DND-41 (cell line): ENCODE measurements around the gene SCAPER.

Source experiments
- ATAC-seq: fragments of 200-7000 bp; cut with Tn5 transposase; 3 replicates; pipeline ENCODE4 v1.9.1; 2021; ENCODE audit warnings: low read depth; ENCODE audit not compliant: insufficient read depth
- DNase-seq: peaks from one replicate; pipeline ENCODE4 v3.0.0-alpha.2; 2020
- H2AFZ ChIP-seq: 2 replicates; pipeline ENCODE4 v1.6.0; 2012; ENCODE audit warnings: low read depth, low read length
- H3K27ac ChIP-seq: 2 replicates; pipeline ENCODE4 v1.5.1; 2012; ENCODE audit warnings: low read length, inconsistent platforms
- H3K27me3 ChIP-seq: fragments of 200-600 bp; sonication (generic); 2 replicates; pipeline ENCODE4 v1.6.0; 2012; ENCODE audit warnings: low read length, mild to moderate bottlenecking, inconsistent platforms; ENCODE audit not compliant: insufficient read depth, poor library complexity
- H3K36me3 ChIP-seq: 2 replicates; pipeline ENCODE4 v1.5.1; 2012; ENCODE audit warnings: low read length, inconsistent platforms; ENCODE audit not compliant: insufficient read depth
- H3K4me1 ChIP-seq: 2 replicates; pipeline ENCODE4 v1.5.1; 2012; ENCODE audit warnings: mild to moderate bottlenecking, low read length; ENCODE audit not compliant: insufficient read depth
- H3K4me2 ChIP-seq: 2 replicates; pipeline ENCODE4 v1.6.0; 2012; ENCODE audit warnings: mild to moderate bottlenecking, moderate library complexity, low read length, inconsistent platforms; ENCODE audit not compliant: insufficient read depth
- H3K4me3 ChIP-seq, 2 experiments: fragments of 200-600 bp in 1 of 2; shearing (Covaris generic) in 1 of 2; 2 replicates each; pipeline ENCODE4 v1.5.1; 2012 to 2016; ENCODE audit warnings: inconsistent platforms in 2 of 2, low read length in 2 of 2, mild to moderate bottlenecking in 2 of 2, low read depth in 1 of 2, moderate library complexity in 1 of 2
- H3K79me2 ChIP-seq: 2 replicates; pipeline ENCODE4 v1.6.0; 2012; ENCODE audit warnings: low read length, inconsistent platforms; ENCODE audit not compliant: insufficient read depth
- H3K9ac ChIP-seq: 2 replicates; pipeline ENCODE4 v1.6.0; 2012; ENCODE audit warnings: low read depth, mild to moderate bottlenecking, inconsistent platforms, low read length, moderate library complexity
- H3K9me3 ChIP-seq: 2 replicates; pipeline ENCODE4 v1.5.1; 2012; ENCODE audit warnings: low read length, moderate library complexity, mild to moderate bottlenecking, inconsistent platforms; ENCODE audit not compliant: insufficient read depth, severe bottlenecking
- H4K20me1 ChIP-seq: 2 replicates; pipeline ENCODE4 v1.6.0; 2012; ENCODE audit warnings: low read length; ENCODE audit not compliant: insufficient read depth
- EZH2 ChIP-seq: IDR thresholded peaks from 3 replicates; pipeline ENCODE4 v1.6.1; 2012; ENCODE audit warnings: borderline replicate concordance, low read depth, mild to moderate bottlenecking, moderate library complexity, low read length, inconsistent platforms; ENCODE audit not compliant: severe bottlenecking
- TF ChIP-seq, protein P1 (sequence below): IDR thresholded peaks from 2 replicates; pipeline ENCODE4 v1.5.1; 2012; ENCODE audit warnings: borderline replicate concordance, low read length, moderate library complexity, mild to moderate bottlenecking; ENCODE audit not compliant: poor library complexity, severe bottlenecking; ENCODE audit errors: extremely low read depth

Gene SCAPER

DNA sequence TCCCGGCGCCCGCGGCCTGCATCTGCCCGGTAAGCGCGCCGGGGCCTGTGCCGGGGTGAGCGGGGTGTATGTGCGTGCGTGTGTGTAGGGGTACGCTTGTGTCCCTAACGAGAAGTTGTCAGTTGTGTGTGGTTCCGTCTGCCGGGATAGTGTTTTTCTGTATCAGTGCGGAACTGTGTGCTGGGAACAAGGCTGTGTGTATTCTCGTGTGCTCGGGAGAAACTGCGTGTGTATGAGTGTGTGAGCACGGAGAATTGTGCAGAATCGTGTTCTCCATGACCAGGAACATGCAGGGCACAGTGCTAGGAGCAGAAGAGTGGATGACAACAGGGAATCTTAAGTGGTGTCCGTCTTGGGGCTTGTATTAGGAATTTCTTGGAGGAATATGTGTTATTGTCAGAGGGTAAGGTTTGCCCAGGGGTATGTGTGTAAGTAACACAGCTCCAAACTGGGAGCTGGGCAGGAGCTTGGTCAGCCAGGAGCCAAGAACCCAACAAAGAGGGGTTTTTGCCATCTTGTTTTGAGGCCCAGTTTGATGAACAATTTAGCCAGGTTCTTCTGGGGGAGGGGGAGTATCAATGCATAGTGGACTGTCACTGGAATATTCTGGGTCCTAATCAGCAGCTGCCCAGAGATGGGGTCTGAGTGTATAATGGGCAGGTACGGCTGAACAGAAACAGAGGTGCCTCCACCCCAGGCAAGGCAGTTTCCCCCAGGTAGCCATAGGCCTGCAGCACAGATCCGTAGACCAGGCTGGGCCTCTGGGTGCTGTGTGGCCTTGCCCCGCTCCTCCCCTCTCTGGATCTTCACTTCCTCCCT lies 566.4 kb downstream of the SCAPER start:
- no peaks in the 10 kb centered on the region for H3K79me2 ChIP-seq
- DNase-seq, result no peak
- ATAC-seq, result no peak
- H2AFZ ChIP-seq, result no peak overlapping the region
- no peaks in the 10 kb centered on the region for H3K4me1 ChIP-seq
- no peak overlapping the region for H3K4me3 ChIP-seq
- H3K9ac ChIP-seq, result no peak overlapping the region
- TF ChIP-seq, protein P1, sequence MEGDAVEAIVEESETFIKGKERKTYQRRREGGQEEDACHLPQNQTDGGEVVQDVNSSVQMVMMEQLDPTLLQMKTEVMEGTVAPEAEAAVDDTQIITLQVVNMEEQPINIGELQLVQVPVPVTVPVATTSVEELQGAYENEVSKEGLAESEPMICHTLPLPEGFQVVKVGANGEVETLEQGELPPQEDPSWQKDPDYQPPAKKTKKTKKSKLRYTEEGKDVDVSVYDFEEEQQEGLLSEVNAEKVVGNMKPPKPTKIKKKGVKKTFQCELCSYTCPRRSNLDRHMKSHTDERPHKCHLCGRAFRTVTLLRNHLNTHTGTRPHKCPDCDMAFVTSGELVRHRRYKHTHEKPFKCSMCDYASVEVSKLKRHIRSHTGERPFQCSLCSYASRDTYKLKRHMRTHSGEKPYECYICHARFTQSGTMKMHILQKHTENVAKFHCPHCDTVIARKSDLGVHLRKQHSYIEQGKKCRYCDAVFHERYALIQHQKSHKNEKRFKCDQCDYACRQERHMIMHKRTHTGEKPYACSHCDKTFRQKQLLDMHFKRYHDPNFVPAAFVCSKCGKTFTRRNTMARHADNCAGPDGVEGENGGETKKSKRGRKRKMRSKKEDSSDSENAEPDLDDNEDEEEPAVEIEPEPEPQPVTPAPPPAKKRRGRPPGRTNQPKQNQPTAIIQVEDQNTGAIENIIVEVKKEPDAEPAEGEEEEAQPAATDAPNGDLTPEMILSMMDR, result no peak
- TF ChIP-seq EZH2, result no peak
- H3K36me3 ChIP-seq, result no peaks in the 10 kb centered on the region
- no peaks in the 10 kb centered on the region for H4K20me1 ChIP-seq
- no peaks in the 10 kb centered on the region for H3K9me3 ChIP-seq
- peaks cover 3% of the 10 kb centered on the region for H3K27me3 ChIP-seq
- no peak overlapping the region for H3K27ac ChIP-seq
- H3K4me2 ChIP-seq, result no peak overlapping the region

DNA sequence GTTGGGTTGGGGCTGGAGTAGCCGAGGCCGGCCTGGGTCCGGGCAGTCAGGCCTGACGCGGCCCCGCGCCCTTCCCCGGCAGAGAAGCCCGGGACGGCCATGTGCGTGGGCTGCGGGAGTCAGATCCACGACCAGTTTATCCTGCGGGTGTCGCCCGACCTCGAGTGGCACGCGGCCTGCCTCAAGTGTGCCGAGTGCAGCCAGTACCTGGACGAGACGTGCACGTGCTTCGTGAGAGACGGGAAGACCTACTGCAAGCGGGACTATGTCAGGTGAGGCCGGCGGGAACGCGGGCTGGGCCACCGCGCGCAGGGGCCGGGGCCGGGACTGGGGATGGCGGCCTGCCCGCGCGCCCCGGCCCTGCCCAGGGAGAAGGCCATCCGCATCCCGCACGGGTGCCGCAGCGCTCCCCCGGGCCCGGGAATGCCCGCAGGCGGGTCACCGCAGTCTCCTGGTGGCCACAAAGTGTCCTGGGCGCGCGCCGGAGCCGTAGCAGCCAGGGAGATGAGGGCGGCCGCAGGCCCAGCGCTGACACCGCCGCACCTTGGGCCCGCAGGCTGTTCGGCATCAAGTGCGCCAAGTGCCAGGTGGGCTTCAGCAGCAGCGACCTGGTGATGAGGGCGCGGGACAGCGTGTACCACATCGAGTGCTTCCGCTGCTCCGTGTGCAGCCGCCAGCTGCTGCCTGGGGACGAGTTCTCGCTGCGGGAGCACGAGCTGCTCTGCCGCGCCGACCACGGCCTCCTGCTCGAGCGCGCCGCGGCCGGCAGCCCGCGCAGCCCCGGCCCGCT lies 567.2 kb downstream of the SCAPER start:
- Histone ChIP-seq H3K36me3 (no peaks in the 10 kb centered on the region), H3K9me3 (no peaks in the 10 kb centered on the region), H2AFZ (no peak overlapping the region), H3K79me2 (no peaks in the 10 kb centered on the region), H3K27ac (no peak overlapping the region), H3K27me3 (peaks cover 3% of the 10 kb centered on the region), H4K20me1 (no peaks in the 10 kb centered on the region), H3K4me3 (no peak overlapping the region), H3K9ac (no peak overlapping the region), H3K4me1 (no peaks in the 10 kb centered on the region), H3K4me2 (no peak overlapping the region)
- TF ChIP-seq, protein P1, result no peak
- TF ChIP-seq EZH2, result no peak
- DNase-seq (no peak), ATAC-seq (no peak)

DNA sequence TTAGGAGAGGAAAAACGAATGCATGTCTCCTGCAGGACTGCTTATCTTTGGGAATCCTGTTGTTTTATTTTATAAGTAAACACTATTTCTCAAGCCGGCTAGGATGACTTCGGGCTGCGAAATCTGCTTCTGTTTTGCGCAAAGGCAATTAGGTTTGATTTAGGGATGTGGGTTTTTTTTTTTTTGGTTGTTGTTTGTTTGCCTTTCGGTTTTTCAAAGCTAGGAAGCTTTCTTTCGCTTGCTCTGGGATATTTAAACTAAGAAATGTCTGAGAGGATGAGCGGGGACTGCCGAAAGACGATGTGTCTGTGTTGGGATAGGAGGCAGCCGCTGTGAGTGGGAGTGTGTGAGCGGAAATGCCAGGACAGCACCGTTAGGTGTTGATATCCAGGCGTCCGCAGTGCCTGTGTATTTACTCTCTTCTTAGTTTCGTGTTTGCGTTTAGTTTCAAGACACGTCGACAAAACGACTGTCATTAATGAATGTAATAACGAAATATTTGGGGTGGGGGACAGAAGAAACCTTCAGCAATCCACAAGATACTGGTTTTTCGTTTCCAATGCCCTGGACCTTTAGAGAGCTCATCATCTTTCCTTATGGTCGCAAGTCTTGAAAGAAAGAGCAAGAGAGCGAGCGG lies 568.0 kb downstream of the SCAPER start:
- Histone ChIP-seq H4K20me1 (no peaks in the 10 kb centered on the region), H3K27ac (no peak overlapping the region), H3K4me2 (no peak overlapping the region), H3K4me3 (no peak overlapping the region), H3K79me2 (no peaks in the 10 kb centered on the region), H3K36me3 (no peaks in the 10 kb centered on the region), H3K4me1 (no peaks in the 10 kb centered on the region), H3K9me3 (no peaks in the 10 kb centered on the region), H3K9ac (no peak overlapping the region), H2AFZ (no peak overlapping the region), H3K27me3 (peaks cover 3% of the 10 kb centered on the region)
- DNase-seq (no peak), ATAC-seq (no peak)
- TF ChIP-seq, protein P1, result no peak
- TF ChIP-seq EZH2, result no peak
